Muscle layer of colon (tissue), 2 donors: ENCODE measurements around the gene FAM72C.
"Not testable (repeated sequence)": the region's sequence is repeated elsewhere in the genome, so short reads cannot be mapped to it uniquely, and the experiment has no call there.

ENCODE experiments used
- H3K27ac ChIP-seq: one replicate; pipeline ENCODE4 v1.7.0; 2013; ENCODE audit warnings: low read depth, mild to moderate bottlenecking, low read length, moderate library complexity
- H3K27me3 ChIP-seq, 2 donors: one replicate each; pipeline ENCODE4 v1.7.0; 2013; ENCODE audit warnings: low read length in 2 of 2, mild to moderate bottlenecking in 2 of 2; ENCODE audit not compliant: insufficient read depth in 2 of 2, control insufficient read depth in 1 of 2
- H3K36me3 ChIP-seq: one replicate; pipeline ENCODE4 v1.7.0; 2013; ENCODE audit warnings: mild to moderate bottlenecking, low read length; ENCODE audit not compliant: insufficient read depth
- H3K4me1 ChIP-seq: one replicate; pipeline ENCODE4 v1.7.0; 2013; ENCODE audit warnings: mild to moderate bottlenecking, low read length; ENCODE audit not compliant: insufficient read depth
- H3K4me3 ChIP-seq, 2 donors: one replicate each; pipeline ENCODE4 v1.7.0; 2013; ENCODE audit warnings: low read length in 2 of 2, low read depth in 1 of 2, mild to moderate bottlenecking in 1 of 2, moderate library complexity in 1 of 2
- H3K9ac ChIP-seq: one replicate; pipeline ENCODE4 v1.7.0; 2013; ENCODE audit warnings: low read length
- H3K9me3 ChIP-seq: one replicate; pipeline ENCODE4 v1.7.0; 2013; ENCODE audit warnings: mild to moderate bottlenecking, low read length
- donor health status: abdominal sarcoma.
- donor health status: Adenocarcinoma of cecum.

FAM72C gene

DNA sequence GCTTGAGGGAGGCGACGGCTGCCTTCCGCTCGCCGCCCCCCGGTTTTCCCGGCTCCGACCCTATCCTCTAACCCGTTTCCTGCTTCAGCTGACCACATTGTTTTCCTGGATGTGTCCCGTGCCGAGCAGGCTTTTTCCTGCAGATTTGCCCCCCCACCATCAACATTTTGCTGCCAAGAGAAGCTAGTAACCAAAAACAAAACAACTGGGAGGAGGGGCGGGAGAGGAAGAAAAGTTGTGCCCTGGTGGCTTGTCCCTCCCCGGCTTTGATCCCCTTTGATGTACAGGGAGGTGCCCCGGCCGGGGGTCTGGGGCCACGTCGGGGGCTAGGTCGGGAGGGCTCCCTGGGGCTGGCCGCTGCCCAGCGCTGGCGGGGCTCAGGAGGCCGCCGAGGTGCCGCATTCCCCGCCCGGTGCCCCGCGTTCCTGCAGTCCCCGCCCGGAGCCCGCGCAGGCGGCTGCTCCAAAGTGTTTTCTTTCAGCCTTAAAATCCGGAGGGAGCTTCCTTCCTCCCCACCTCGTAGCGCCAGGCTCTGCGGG lies 2.2 kb upstream of the FAM72C start:
- not testable (repeated sequence) for H3K36me3 ChIP-seq, H3K9ac ChIP-seq, H3K27me3 ChIP-seq, H3K4me1 ChIP-seq, H3K27ac ChIP-seq, H3K9me3 ChIP-seq, H3K4me3 ChIP-seq

DNA sequence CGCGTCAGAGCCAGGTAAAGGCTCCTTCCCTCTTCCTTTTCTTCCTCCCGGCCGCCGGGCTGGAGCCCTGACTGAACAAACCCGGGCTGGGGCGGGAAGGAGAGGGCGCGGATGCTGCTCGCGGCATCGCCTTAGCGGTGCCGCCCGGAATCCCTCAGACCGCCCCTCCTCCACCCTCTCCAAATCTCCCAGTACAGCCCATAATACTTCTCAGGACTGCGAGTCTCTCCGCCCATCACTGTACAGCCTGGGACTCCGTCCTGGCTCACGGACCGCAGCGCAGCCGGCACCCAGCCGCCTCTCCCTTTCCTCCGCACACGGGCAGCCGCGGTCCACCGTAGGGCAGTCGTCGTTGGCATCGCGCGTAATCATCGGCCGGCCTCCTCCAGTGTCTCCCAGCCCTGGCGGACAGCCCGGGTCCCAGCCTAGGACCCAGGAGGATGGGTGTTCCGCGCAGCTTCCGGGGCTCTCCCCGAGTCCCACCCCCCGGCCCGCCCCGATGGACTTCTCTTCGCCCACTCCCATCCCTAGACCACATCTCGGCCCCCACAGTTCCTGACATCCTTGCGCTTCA lies 1.1 kb upstream of the FAM72C start:
- not testable (repeated sequence) for H3K9me3 ChIP-seq, H3K4me3 ChIP-seq, H3K36me3 ChIP-seq

DNA sequence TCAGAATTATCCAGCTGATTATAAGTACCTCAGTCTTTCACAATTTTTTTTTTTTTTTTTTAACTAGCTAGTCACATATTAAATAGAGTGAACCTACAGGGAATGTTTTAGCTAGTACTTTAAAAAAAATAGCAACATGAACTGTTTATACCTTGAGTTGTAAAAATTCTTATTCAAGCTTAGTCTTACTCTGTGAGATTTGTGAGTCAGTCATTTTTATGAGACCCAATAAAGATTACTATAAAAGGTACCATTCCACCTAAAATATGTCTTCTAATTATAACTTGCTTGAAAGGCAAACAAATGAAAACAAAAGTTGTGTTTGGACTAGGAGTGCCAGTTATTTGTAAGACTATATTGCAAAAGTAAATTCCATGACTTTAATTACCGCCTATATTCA lies 5.9 kb downstream of the FAM72C start:
- H3K9me3 ChIP-seq, H3K27me3 ChIP-seq, H3K27ac ChIP-seq, H3K4me1 ChIP-seq, H3K4me3 ChIP-seq, H3K36me3 ChIP-seq, H3K9ac ChIP-seq: not testable (repeated sequence)

More for the DNA sequence above, 1.1 kb upstream of the FAM72C start:
- H3K4me1 ChIP-seq, H3K9ac ChIP-seq, H3K27me3 ChIP-seq, H3K27ac ChIP-seq: not testable (repeated sequence)

DNA sequence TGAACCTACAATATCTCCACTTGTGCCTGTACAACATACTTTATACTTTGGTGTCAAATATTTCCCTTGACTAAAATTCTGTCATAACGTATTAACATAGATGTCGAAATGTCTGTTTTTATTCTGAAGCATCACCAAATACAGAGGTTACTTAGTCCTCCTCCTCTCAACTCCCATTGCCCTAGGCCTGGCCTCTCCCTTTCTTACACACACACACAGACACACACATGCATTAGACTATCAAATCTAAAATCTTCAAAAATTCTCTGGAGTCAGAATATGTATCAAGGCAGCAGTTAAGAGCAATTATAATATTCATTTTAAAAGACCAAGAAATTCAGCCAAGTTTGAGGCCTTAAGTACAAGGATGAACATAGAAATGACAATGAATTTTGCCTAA lies 7.5 kb downstream of the FAM72C start:
- not testable (repeated sequence) for H3K4me3 ChIP-seq, H3K36me3 ChIP-seq, H3K9me3 ChIP-seq, H3K27me3 ChIP-seq, H3K4me1 ChIP-seq, H3K9ac ChIP-seq, H3K27ac ChIP-seq

DNA sequence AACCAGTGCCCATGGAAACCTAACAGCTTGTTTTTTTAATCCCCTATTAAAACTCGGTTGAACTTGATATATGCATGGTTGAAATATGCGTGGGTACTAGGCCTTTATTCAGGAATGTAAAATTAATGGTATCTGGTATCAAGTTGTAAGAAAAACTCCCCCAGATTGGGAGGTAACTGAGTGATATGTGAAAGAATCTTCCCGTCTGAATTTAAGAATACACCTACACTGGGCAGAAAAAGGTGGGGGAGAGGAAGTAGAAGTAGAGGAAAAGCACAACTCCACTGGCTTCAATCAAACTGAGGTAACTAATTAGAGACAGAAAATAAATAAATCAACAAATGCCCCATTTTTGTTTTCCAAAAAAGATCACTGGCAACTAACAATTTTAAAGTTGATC lies 15.9 kb downstream of the FAM72C start:
- not testable (repeated sequence) for H3K4me3 ChIP-seq, H3K36me3 ChIP-seq, H3K9ac ChIP-seq, H3K9me3 ChIP-seq, H3K27ac ChIP-seq, H3K27me3 ChIP-seq, H3K4me1 ChIP-seq

DNA sequence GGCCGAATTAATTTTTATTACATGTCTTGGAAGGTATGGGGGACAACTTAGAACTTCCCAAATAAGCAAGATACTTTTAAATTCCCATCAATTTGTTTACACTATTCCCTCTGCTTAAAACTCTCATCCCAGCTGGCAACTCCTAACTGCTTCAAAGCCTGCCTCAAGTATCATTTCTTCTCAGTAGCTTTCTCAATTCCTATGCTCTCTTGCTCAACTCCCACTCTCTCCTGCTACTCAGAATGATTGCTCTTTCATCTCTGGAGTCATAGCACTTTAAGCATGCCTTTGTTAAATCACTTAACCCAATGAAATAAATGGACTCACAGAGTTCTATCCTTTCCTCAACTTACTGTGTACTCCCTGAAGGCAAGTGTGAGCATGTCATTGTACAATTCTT lies 18.9 kb downstream of the FAM72C start:
- H3K4me3 ChIP-seq, H3K9me3 ChIP-seq, H3K36me3 ChIP-seq, H3K4me1 ChIP-seq, H3K27ac ChIP-seq, H3K27me3 ChIP-seq, H3K9ac ChIP-seq: not testable (repeated sequence)

DNA sequence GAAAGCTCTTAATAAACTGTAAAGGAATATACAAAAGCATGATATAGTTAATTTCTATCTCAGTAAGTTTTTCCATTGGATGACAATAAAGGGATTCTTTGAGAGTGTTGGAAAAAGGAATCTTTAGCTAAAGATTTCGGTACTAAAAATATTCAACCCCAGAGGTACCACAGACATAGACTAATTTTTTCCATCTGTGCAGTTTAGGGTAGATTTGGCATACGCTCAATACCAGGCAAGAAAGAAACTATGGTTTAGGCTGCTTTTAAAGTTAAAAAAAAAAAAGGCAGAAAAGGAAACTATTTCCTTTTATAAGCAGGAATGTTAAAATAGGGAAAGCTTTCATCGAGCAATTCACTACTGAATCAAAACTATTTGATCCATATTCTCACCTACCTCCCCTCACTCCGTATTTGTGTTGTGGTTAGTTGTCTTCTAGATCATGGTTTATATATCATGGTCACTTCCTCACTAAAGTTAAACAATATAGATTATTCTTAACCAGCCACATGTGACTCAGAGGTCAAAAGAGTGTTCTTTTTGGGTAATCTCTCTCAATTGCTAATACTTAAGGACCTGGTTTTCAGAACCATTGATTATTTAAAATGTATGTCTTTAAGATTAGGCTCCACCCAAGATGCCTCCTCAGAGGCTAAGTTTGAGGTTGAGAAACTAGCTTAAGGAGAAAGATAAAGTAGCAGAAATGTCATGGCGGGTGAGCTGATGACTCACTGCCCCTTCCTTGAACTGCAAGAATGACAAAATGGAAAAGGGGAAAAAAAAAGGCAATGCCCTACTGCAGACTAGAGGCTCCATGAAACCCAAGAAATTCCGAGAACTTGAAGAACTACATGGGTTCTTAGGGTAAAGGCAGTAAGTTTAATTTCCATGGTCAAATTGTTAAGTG lies 20.0 kb downstream of the FAM72C start:
- not testable (repeated sequence) for H3K4me3 ChIP-seq, H3K9me3 ChIP-seq, H3K27ac ChIP-seq, H3K9ac ChIP-seq, H3K4me1 ChIP-seq, H3K27me3 ChIP-seq, H3K36me3 ChIP-seq

DNA sequence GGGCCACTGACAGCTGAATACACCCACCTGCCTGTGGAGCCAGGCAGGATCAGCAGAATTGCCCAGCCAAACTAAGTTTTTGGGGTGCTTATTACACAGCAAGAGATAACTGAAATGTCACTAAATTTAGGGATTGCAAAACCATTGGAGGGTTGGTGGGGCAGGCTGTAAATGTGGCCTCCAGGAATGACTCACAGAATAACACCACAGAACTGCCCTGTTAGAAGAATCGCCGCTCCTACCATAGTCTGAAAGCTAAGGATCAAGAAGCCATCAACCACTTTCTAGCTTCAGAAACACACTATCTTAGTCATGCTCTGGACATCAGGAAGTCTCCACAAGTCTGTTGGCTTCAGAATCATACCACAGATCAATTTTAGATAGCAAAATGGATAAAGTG lies 24.0 kb downstream of the FAM72C start:
- H3K36me3 ChIP-seq, H3K9ac ChIP-seq, H3K4me3 ChIP-seq, H3K9me3 ChIP-seq, H3K27me3 ChIP-seq, H3K27ac ChIP-seq, H3K4me1 ChIP-seq: not testable (repeated sequence)

DNA sequence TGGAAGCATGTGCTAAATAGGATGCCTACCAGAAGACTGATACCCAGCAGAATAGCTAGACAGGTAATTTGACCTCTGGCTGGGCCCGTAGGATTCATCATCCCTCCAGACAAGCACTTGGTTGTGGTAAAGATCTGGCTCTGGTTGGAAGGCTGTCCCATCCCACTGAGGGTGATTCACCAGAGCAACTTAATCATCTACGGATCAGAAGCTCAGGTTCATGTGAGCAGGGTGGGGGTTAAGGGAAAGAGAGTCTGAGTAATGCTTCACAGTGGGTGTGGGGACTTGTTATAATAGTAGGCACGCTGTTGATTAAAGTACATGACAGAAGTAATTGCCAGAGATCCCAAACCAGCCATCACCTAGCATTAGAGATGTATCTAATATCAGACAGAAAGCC lies 26.5 kb downstream of the FAM72C start:
- not testable (repeated sequence) for H3K36me3 ChIP-seq, H3K4me3 ChIP-seq, H3K4me1 ChIP-seq, H3K9ac ChIP-seq, H3K27ac ChIP-seq, H3K27me3 ChIP-seq, H3K9me3 ChIP-seq

DNA sequence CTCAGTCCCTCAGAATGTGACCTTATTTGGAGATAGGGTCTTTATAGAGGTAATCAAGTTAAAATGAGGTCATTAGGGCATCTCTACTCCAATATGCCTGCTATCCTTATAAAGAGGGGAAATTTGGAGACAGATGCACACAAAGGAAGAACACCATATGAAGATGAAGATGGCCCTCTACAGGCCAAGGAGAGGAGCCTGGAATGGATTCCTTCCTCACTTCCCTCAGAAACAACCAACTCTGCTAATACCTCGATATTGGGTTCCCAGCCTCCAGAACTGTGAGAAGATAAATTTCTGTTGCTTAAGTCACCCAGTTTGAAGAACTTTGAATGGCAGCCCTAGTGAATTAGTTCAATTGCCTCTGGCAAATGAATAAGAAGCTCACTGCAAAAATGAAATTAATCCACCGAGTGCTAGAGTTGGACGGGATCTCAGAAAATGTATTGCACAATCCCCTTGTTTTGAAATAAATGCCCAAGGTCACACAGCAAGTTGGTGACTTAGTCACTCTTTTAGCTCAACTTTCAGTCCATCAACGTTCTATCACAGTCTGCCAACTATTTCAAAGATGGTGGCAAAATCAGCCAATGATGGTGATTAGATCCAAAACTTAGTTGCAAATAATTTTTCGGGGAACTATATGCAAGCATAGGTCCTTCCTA lies 27.1 kb downstream of the FAM72C start:
- H3K27ac ChIP-seq, H3K27me3 ChIP-seq, H3K9me3 ChIP-seq, H3K9ac ChIP-seq, H3K36me3 ChIP-seq, H3K4me3 ChIP-seq, H3K4me1 ChIP-seq: not testable (repeated sequence)

DNA sequence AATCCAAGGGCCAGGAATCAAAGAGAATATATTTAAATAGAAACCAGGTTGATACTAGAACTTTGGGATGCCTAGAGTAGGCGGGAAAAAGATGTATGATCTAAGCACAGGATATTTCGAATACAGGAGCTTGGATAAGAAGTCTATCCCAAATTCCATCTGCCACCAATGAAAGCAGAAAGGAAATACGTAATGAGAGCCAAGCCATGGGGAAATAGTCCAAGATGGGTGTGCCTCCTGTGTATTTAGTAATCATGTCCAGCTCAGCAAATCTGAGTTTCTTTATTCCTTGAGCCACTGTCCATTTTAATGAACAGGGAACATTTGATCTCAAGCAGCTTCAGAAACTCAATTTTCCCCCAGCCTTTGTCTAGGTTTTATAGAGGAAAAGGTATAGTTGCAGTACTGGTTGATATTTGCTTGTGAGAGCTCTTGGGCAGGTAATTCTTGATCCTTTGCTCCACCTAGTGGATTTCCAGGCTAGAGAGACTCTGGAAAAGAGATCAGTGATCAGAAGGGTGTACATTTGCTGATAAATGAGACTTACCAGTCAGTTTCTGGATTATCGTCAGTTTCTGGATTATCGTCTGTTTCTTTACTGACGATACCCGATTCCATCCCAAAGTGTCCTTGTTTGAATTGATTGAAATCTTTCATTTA lies 28.3 kb downstream of the FAM72C start:
- not testable (repeated sequence) for H3K9ac ChIP-seq, H3K9me3 ChIP-seq, H3K4me3 ChIP-seq

More for the DNA sequence above, 28.3 kb downstream of the FAM72C start:
- H3K27ac ChIP-seq, H3K4me1 ChIP-seq, H3K36me3 ChIP-seq, H3K27me3 ChIP-seq: not testable (repeated sequence)
